Measurements from ENCODE around the gene ATP1A4.
"Not testable (repeated sequence)": the region's sequence is repeated elsewhere in the genome, so short reads cannot be mapped to it uniquely, and the experiment has no call there.

The ATP1A4 gene

GRCh38 chr1:160124705-160125478 is 26.5 kb upstream of the ATP1A4 start:
- DNase-seq = no peak

GRCh38 chr1:160125746-160126145 is 25.7 kb upstream of the ATP1A4 start:
- DNase-seq = no peak

GRCh38 chr1:160126342-160126741 is 25.1 kb upstream of the ATP1A4 start:
- DNase-seq = not testable (repeated sequence)

- no peak for DNase-seq
Measured at GRCh38 chr1:160127381-160127780, 24.0 kb upstream of the ATP1A4 start.

GRCh38 chr1:160127865-160128523 is 23.4 kb upstream of the ATP1A4 start:
- no peak for DNase-seq

- no peak for DNase-seq
Measured at GRCh38 chr1:160128636-160129035, 22.8 kb upstream of the ATP1A4 start.

- DNase-seq = no peak
Measured at GRCh38 chr1:160129046-160129445, 22.4 kb upstream of the ATP1A4 start.

- DNase-seq = no peak
Measured at GRCh38 chr1:160129558-160129957, 21.8 kb upstream of the ATP1A4 start.

- DNase-seq = no peak
Measured at GRCh38 chr1:160129966-160130365, 21.4 kb upstream of the ATP1A4 start.

- no peak for DNase-seq
Measured at GRCh38 chr1:160130486-160130885, 20.9 kb upstream of the ATP1A4 start.

GRCh38 chr1:160130939-160131338 is 20.5 kb upstream of the ATP1A4 start:
- DNase-seq = no peak

GRCh38 chr1:160131803-160132565 is 19.4 kb upstream of the ATP1A4 start:
- no peak for DNase-seq

- DNase-seq = no peak
Measured at GRCh38 chr1:160133990-160134770, 17.2 kb upstream of the ATP1A4 start.

- DNase-seq = no peak
Measured at GRCh38 chr1:160134791-160135572, 16.4 kb upstream of the ATP1A4 start.

- DNase-seq = no peak
Measured at GRCh38 chr1:160136121-160136925, 15.1 kb upstream of the ATP1A4 start.

- DNase-seq = no peak
Measured at GRCh38 chr1:160136926-160137200, 14.5 kb upstream of the ATP1A4 start.

GRCh38 chr1:160137216-160137862 is 14.1 kb upstream of the ATP1A4 start:
- DNase-seq = no peak

GRCh38 chr1:160139840-160140239 is 11.6 kb upstream of the ATP1A4 start:
- no peak for DNase-seq

GRCh38 chr1:160143695-160144094 is 7.7 kb upstream of the ATP1A4 start:
- DNase-seq = no peak

- DNase-seq = no peak
Measured at GRCh38 chr1:160144921-160145320, 6.5 kb upstream of the ATP1A4 start.

GRCh38 chr1:160146107-160146506 is 5.3 kb upstream of the ATP1A4 start:
- DNase-seq = no peak
